Measurements from ENCODE around the gene ZNF414. TPM values are rescaled to one million over a fixed set of nuclear protein-coding genes. Genes with fewer than 3 reads are reported as not detected.

Gene ZNF414
- total RNA-seq, 2 donors from 2014 or later: 22.6 to 23.7 TPM

DNA sequence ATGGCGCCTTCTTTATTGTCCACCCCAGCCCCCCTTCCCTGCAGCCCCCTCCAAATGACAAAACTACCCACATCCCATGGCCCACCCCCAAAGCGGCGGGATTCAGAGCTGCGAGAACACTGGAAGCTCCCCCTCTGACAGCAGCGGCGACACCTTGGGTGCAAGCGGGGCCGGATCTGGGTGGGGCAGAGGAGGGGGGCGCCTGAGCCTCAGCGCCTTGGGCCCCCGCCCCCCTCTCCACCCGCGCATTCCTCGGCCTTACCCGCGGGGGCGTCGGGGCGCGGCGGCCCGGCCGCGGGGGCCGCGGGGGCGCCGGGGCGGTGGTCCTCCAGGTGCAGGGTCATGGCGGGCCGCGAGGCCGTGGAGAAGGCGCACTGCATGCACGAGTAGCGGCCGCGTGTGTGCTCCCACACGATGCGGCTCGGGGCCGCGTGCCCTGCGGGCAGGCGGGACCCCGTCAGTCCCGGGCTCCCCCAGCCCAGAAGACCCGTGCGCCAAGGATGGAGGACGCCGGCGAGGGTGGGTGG is 3.3 kb downstream of the ZNF414 start:
- Histone ChIP-seq H3K27ac (ENCODE audit: low read depth, low read length) (no peak overlapping the region), H3K36me3 (ENCODE audit: control insufficient read depth, insufficient read depth, low read length) (peaks cover 2% of the 10 kb centered on the region), H3K4me1 (ENCODE audit: control insufficient read depth, insufficient read depth, low read length) (peaks cover 5% of the 10 kb centered on the region), H3K9me3 (ENCODE audit: control insufficient read depth, low read length) (no peaks in the 10 kb centered on the region), H3K27me3 (ENCODE audit: control insufficient read depth, insufficient read depth, low read length, poor library complexity, severe bottlenecking) (no peaks in the 10 kb centered on the region), H3K4me3 (ENCODE audit: low read length) (no peak overlapping the region), H3K9ac (ENCODE audit: extremely low read depth, low read length, poor library complexity, severe bottlenecking) (no peak overlapping the region)
- Mint-ChIP-seq H3K27ac (no peak overlapping the region), H3K27me3 (ENCODE audit: insufficient read depth) (no peaks in the 10 kb centered on the region), H3K9me3 (peaks cover 1% of the 10 kb centered on the region), H3K36me3 (ENCODE audit: low read depth) (peaks cover 21% of the 10 kb centered on the region), H3K4me1 (peaks cover 7% of the 10 kb centered on the region), H3K4me3 (no peak overlapping the region)
- TF ChIP-seq, protein P1, sequence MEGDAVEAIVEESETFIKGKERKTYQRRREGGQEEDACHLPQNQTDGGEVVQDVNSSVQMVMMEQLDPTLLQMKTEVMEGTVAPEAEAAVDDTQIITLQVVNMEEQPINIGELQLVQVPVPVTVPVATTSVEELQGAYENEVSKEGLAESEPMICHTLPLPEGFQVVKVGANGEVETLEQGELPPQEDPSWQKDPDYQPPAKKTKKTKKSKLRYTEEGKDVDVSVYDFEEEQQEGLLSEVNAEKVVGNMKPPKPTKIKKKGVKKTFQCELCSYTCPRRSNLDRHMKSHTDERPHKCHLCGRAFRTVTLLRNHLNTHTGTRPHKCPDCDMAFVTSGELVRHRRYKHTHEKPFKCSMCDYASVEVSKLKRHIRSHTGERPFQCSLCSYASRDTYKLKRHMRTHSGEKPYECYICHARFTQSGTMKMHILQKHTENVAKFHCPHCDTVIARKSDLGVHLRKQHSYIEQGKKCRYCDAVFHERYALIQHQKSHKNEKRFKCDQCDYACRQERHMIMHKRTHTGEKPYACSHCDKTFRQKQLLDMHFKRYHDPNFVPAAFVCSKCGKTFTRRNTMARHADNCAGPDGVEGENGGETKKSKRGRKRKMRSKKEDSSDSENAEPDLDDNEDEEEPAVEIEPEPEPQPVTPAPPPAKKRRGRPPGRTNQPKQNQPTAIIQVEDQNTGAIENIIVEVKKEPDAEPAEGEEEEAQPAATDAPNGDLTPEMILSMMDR (conservative IDR thresholded peaks at IDR 0.05): no peak
- 95 to 98% methylated on average over 20 to 50 of the region's 52 CpGs for WGBS, 2 experiments (ENCODE audit: insufficient coverage in 1 of 2, insufficient read length in 1 of 2)
- no peak for DNase-seq

DNA sequence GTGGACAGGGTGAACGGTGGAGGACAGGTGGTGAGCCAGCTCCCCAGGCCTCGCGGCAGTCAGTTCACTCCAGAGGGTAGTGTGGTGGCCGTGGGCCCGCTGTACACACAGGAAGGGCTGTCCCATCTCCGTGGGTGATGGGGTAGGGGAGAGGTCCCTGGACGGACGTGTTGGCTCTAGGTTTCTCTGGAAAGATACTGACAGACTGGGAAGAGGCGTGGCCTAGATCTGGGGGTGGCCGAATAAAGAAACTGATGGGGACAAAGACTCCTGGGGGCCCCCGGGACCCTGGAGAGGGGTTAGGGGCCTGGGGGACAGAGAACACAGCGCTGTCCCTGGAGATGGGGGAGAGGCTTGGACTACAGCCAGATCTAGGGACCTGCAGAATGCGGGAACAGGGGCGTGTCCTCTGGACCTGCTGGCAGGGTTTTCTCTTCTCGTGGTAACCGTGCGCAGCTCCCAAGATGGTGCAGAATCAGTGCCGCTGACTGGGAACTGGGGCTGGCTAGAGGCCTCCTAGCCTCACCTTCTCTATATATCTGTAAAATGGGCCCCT is 7.5 kb downstream of the ZNF414 start:
- Histone ChIP-seq H3K36me3 (ENCODE audit: control insufficient read depth, insufficient read depth, low read length) (peaks cover 2% of the 10 kb centered on the region), H3K9ac (ENCODE audit: extremely low read depth, low read length, poor library complexity, severe bottlenecking) (peak overlapping the region; percentile 77), H3K27me3 (ENCODE audit: control insufficient read depth, insufficient read depth, low read length, poor library complexity, severe bottlenecking) (no peaks in the 10 kb centered on the region), H3K4me1 (ENCODE audit: control insufficient read depth, insufficient read depth, low read length) (no peaks in the 10 kb centered on the region), H3K4me3 (ENCODE audit: low read length) (peak overlapping the region; percentile 77), H3K27ac (ENCODE audit: low read depth, low read length) (peak overlapping the region; percentile 61), H3K9me3 (ENCODE audit: control insufficient read depth, low read length) (no peaks in the 10 kb centered on the region)
- Mint-ChIP-seq H3K27ac (peak overlapping the region; percentile 70), H3K27me3 (ENCODE audit: insufficient read depth) (no peaks in the 10 kb centered on the region), H3K9me3 (no peaks in the 10 kb centered on the region), H3K36me3 (ENCODE audit: low read depth) (peaks cover 11% of the 10 kb centered on the region), H3K4me1 (peaks cover 12% of the 10 kb centered on the region), H3K4me3 (peak overlapping the region; percentile 63)
- DNase-seq: peak; percentile 73
- 54 to 77% methylated on average over 9 to 18 of the region's 18 CpGs for WGBS, 2 experiments (ENCODE audit: insufficient coverage in 1 of 2, insufficient read length in 1 of 2)
- TF ChIP-seq, protein P1 (conservative IDR thresholded peaks at IDR 0.05): peak; percentile 5

DNA sequence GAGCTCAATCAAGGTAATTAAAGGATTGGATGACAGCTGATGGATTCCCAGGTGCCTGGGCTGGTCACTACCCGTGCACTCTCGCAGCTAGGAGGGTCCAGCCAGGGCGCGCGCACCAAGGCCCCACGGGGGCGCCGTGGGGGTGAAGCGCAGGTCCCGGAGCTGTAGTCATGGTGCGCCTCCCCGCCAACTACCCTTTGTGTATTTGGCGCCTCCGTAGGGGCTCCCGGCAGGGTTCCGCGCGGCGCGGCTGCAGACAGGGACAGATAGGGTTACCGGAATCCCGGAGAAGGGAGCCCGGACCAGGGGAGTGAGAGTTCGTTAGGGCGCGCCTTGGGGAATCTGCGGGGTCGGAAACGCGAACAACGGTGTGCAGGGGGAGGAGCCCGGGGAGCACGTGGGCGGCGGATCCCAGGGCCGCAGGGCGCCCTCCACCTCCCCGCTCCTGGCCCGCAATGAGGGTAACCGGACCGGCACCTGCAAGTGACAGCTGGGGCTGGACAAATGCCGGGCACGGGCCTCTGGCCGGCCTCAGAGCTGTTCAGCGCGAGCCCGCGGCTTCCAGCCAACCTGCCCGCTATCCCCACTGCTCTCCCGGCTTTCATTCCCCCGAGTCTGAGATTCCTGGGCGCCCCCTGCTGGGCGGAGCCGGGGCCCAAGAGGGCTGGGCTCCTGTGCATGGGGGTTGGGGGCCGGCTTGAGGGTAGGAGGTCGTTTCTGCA is 8.1 kb downstream of the ZNF414 start:
- Histone ChIP-seq H3K27me3 (ENCODE audit: control insufficient read depth, insufficient read depth, low read length, poor library complexity, severe bottlenecking) (no peaks in the 10 kb centered on the region), H3K27ac (ENCODE audit: low read depth, low read length) (peak overlapping the region; percentile 61), H3K9ac (ENCODE audit: extremely low read depth, low read length, poor library complexity, severe bottlenecking) (peak overlapping the region; percentile 77), H3K4me1 (ENCODE audit: control insufficient read depth, insufficient read depth, low read length) (no peaks in the 10 kb centered on the region), H3K9me3 (ENCODE audit: control insufficient read depth, low read length) (no peaks in the 10 kb centered on the region), H3K4me3 (ENCODE audit: low read length) (peak overlapping the region; percentile 77), H3K36me3 (ENCODE audit: control insufficient read depth, insufficient read depth, low read length) (peaks cover 2% of the 10 kb centered on the region)
- no peaks in the 10 kb centered on the region for H3K9me3 Mint-ChIP-seq
- TF ChIP-seq, protein P1 (conservative IDR thresholded peaks at IDR 0.05): peak; percentile 83
- H3K27me3 Mint-ChIP-seq (ENCODE audit: insufficient read depth): no peaks in the 10 kb centered on the region
- H3K4me1 Mint-ChIP-seq: peaks cover 14% of the 10 kb centered on the region
- peaks cover 11% of the 10 kb centered on the region for H3K36me3 Mint-ChIP-seq (ENCODE audit: low read depth)
- H3K4me3 Mint-ChIP-seq: peak overlapping the region; percentile 63
- DNase-seq: peak; percentile 94
- H3K27ac Mint-ChIP-seq: peak overlapping the region; percentile 72
- WGBS, 2 experiments (ENCODE audit: insufficient coverage in 1 of 2, insufficient read length in 1 of 2): 2 to 3% methylated on average over 29 to 56 of the region's 56 CpGs
